Right lobe of liver (tissue), 6 donors: ENCODE results near the gene FOXP4. TPM values are rescaled to one million over a fixed set of nuclear protein-coding genes. Genes with fewer than 3 reads are reported as not detected.

Experiments
- ATAC-seq, 4 donors: fragments of 200-7000 bp; cut with Tn5 transposase; one replicate each; pipeline ENCODE4 v1.9.1; 2020; ENCODE audit warnings: mild to moderate bottlenecking in 4 of 4, moderate library complexity in 4 of 4
- DNase-seq, 3 donors: peaks; one replicate each; pipeline ENCODE4 v3.0.0-alpha.2; 2020
- H3K27ac ChIP-seq, 3 donors: fragments of 200-600 bp; one replicate each; pipeline ENCODE4 v1.8.0; 2022
- H3K27me3 ChIP-seq, 2 donors: fragments of 200-600 bp; one replicate each; pipeline ENCODE4 v1.8.0; 2022
- H3K36me3 ChIP-seq, 4 donors: fragments of 200-600 bp; sonication (generic) in 1 of 4; one replicate each; pipeline versions ENCODE4 v1.5.1 to v1.8.0; 2017 to 2022; ENCODE audit warnings: control low read depth in 1 of 4
- H3K4me1 ChIP-seq, 4 donors: fragments of 200-600 bp; sonication (generic) in 1 of 4; one replicate each; pipeline versions ENCODE4 v1.5.1 to v1.8.0; 2017 to 2022; ENCODE audit warnings: control low read depth in 1 of 4
- H3K4me3 ChIP-seq, 3 donors: fragments of 200-600 bp; one replicate each; pipeline ENCODE4 v1.8.0; 2022
- H3K9me3 ChIP-seq, 4 donors: fragments of 200-600 bp; sonication (generic) in 1 of 4; one replicate each; pipeline versions ENCODE4 v1.5.1 to v1.8.0; 2017 to 2022; ENCODE audit warnings: control low read depth in 1 of 4
- CTCF ChIP-seq, 4 donors: fragments of 200-600 bp in 3 of 4; fragments of 450-650 bp in 1 of 4; IDR thresholded peaks; one replicate each; pipeline versions ENCODE4 v1.5.1 to v1.8.0; 2016 to 2022; ENCODE audit warnings: antibody characterized with exemption in 4 of 4, mild to moderate bottlenecking in 2 of 4
- POLR2A ChIP-seq: fragments of 450-650 bp; IDR thresholded peaks from one replicate; pipeline ENCODE4 v1.6.1; 2017; ENCODE audit warnings: antibody characterized with exemption, mild to moderate bottlenecking
- WGBS: methylation state at CpG from one replicate; pipeline ENCODE4 v1.1.6; 2018; ENCODE audit warnings: low coverage, low lambda C conversion rate; ENCODE audit not compliant: insufficient coverage; ENCODE audit errors: missing lambda C conversion rate; 5-methylcytosine and 5-hydroxymethylcytosine counted together
- intact Hi-C, 2 donors: fragments of 100-400 bp; cut with DNase I; formaldehyde crosslinking; loops; one replicate each; pipeline versions ENCODE4 v1.11.2 to v1.14.1; 2022
- total RNA-seq, 6 experiments: library from RNA; depleted of rRNA in 2 of 6; stranded (reverse); fragments of >200 nt in 2 of 6; fragmentation: NEBNext Ultra II Directional in 3 of 6; extraction: Animal tissue kit (Norgen Biotek cat#: 25700) in 3 of 6; gene quantifications; one replicate each; pipeline versions ENCODE4 v1.1.0 to v1.2.4, GENCODE V29; 2016 to 2023
- donor health status: DM: no; HTN: yes; CAD: no.
- donor health status: DM: no; HTN: no; CAD: no.
- donor health status: DM: no; HTN: no; CAD: no.
- donor health status: DM: no; HTN: yes; CAD: no.
- donor health status: DM: no; HTN: yes; CAD: no.

Gene FOXP4
- total RNA-seq, 6 experiments from 2014 or later = 12.6 to 19.2 (median 14.9) TPM

GRCh38 chr6:41572613-41573012 lies 26.4 kb downstream of the FOXP4 start:
- Histone ChIP-seq H3K27me3 (no peaks in the 10 kb centered on the region), H3K36me3 (no peaks in the 10 kb centered on the region), H3K9me3 (no peaks in the 10 kb centered on the region), H3K4me1 (peaks cover 1 to 32% (median 14%) of the 10 kb centered on the region in 4 donors), H3K4me3 (no peak overlapping the region), H3K27ac (peak overlapping the region in 1 of 3 donors; percentile 1)
- no peak for TF ChIP-seq POLR2A
- no peak for TF ChIP-seq CTCF (IDR thresholded peaks at IDR 0.05)
- no peak for DNase-seq
- intact Hi-C loops = no loop called here
- ATAC-seq = no peak
- 67% methylated on average over 2 of the region's 2 CpGs for WGBS

- TF ChIP-seq POLR2A = no peak
- TF ChIP-seq CTCF (IDR thresholded peaks at IDR 0.05) = no peak
- ATAC-seq (no peak), DNase-seq (no peak)
- no peaks in the 10 kb centered on the region for H3K27me3 ChIP-seq
- no peak overlapping the region for H3K4me3 ChIP-seq
- no peaks in the 10 kb centered on the region for H3K36me3 ChIP-seq
- intact Hi-C loops = no loop called here
- H3K4me1 ChIP-seq = peaks cover 1 to 32% (median 12%) of the 10 kb centered on the region in 4 donors
- H3K27ac ChIP-seq = no peak overlapping the region
- no peaks in the 10 kb centered on the region for H3K9me3 ChIP-seq
- 95% methylated on average over 5 of the region's 7 CpGs for WGBS
Measured at GRCh38 chr6:41573276-41573675, 27.1 kb downstream of the FOXP4 start.

GRCh38 chr6:41573985-41574384 lies 27.8 kb downstream of the FOXP4 start:
- DNase-seq = no peak
- peaks cover 0 to 34% (median 10%) of the 10 kb centered on the region in 4 donors for H3K4me1 ChIP-seq
- no peaks in the 10 kb centered on the region for H3K36me3 ChIP-seq
- 83% methylated on average over 1 of the region's 1 CpG for WGBS
- intact Hi-C loops = no loop called here
- no peak for ATAC-seq
- H3K4me3 ChIP-seq = no peak overlapping the region
- H3K27me3 ChIP-seq = no peaks in the 10 kb centered on the region
- TF ChIP-seq POLR2A (no peak), CTCF (IDR thresholded peaks at IDR 0.05) (no peak)
- H3K9me3 ChIP-seq = no peaks in the 10 kb centered on the region
- H3K27ac ChIP-seq = no peak overlapping the region

- ATAC-seq (no peak), DNase-seq (no peak)
- Histone ChIP-seq H3K27ac (no peak overlapping the region), H3K9me3 (no peaks in the 10 kb centered on the region), H3K4me3 (no peak overlapping the region), H3K4me1 (peaks cover 0 to 32% (median 6%) of the 10 kb centered on the region in 4 donors), H3K27me3 (no peaks in the 10 kb centered on the region), H3K36me3 (no peaks in the 10 kb centered on the region)
- TF ChIP-seq CTCF (IDR thresholded peaks at IDR 0.05) = no peak
- no peak for TF ChIP-seq POLR2A
- WGBS = 72% methylated on average over 2 of the region's 2 CpGs
- intact Hi-C loops = no loop called here
Measured at GRCh38 chr6:41575598-41575997, 29.4 kb downstream of the FOXP4 start.

- intact Hi-C loops = no loop called here
- no peak overlapping the region for H3K4me3 ChIP-seq
- TF ChIP-seq POLR2A (no peak), CTCF (IDR thresholded peaks at IDR 0.05) (no peak)
- H3K27ac ChIP-seq = no peak overlapping the region
- ATAC-seq (no peak), DNase-seq (no peak)
- H3K36me3 ChIP-seq = peaks cover 0 to 2% (median 0%) of the 10 kb centered on the region in 4 donors
- WGBS = 71% methylated on average over 2 of the region's 4 CpGs
- no peaks in the 10 kb centered on the region for H3K9me3 ChIP-seq
- no peaks in the 10 kb centered on the region for H3K27me3 ChIP-seq
- H3K4me1 ChIP-seq = peaks cover 0 to 35% (median 6%) of the 10 kb centered on the region in 4 donors
Measured at GRCh38 chr6:41576667-41577066, 30.5 kb downstream of the FOXP4 start.
